NCI-H1048 (cell line): ENCODE results near the gene MRS2.

ENCODE experiments used
- DNase-seq: peaks from one replicate; lab custom pipeline; 2025; lab: John Stamatoyannopoulos, UW

The MRS2 gene

GRCh38 chr6:24430086-24430485 is 27.4 kb downstream of the MRS2 start:
- no peak for DNase-seq

DNA sequence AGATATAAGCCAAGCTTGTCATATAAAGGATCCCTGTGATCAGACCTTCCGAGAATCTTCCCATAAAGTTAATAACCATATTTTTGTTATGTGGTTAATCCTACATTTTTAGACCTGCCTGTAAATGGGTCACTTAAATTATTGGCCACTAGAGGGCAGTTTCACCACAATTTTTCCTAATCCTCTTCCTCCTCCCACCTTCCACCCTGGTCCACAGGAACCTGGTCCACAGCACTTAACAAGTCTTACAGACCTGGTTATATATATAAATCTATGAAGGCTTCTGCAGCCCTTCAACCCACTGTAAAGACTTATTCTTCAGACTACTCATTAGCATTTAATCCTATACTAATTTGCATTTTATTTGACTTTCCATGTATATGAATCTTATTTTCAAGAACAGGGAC is 28.3 kb downstream of the MRS2 start:
- peak; percentile 42 for DNase-seq

DNA sequence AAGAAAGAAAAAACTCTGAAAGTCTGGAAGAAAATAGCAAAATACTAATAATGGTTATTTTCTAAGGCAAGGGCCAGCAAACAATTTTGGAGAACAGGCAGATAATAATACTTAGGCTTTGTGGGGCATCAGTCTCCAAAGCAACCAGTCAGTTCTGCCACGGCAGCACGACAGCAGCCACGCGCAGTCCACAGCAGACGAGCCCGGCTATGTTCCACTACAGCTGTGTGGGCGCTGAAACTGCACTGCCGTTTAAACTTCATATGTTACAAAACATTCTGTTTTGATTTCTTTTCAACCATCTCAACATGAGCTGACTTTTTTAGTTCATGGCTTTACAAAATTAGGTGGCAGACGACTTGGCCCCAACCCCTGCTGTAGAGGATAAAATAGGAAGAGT is 29.9 kb downstream of the MRS2 start:
- DNase-seq: no peak

DNA sequence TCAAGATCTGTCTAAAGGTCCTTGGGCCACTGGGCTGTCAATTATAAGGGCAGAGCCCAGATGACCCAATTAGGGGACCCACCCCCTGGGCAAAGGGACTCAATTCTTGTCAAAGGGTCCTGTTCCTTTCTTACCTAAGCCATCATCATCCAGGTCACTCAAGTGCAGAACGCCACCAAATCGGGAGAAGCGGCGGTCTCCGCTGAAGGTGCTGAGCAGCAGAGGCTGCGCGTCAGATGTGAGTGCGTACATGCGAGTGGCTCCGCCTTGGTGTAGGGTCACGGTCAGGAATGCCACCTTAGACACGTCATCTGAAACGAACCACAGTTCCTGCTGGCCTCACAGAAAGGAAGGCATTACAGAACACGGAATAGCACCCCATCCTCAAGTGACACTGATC is 34.2 kb downstream of the MRS2 start:
- DNase-seq: no peak

DNA sequence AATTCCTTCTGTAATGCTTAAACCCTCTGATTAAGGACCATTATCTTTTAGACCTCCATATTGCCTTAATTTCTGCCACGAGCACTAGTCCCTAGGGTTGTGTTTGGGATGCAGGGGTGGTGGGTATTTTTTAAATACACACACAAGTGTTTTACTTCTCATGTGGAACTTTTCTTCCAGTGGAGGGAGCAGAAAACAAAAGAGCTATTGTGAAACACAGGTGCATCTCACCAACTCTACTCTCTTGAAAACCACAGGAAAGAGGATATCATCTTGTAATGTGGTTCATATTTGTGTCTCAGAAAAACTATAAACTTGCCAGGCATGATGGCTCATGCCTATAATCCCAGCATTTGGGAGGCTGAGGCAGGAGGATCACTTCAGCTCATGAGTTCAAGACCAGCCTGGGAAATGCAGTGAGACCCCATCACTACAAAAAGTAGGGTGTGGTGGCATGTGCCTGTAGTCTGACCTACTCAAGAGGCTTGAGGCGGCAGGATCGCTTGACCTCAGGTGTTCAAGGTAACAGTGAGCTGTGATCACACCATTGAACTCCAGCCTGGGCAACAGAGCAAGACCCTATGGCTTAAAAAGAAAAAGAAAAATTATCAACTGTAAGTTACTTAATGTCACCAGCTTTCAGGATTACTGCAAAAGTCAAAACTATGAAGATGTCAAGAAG is 37.3 kb downstream of the MRS2 start:
- DNase-seq: no peak

DNA sequence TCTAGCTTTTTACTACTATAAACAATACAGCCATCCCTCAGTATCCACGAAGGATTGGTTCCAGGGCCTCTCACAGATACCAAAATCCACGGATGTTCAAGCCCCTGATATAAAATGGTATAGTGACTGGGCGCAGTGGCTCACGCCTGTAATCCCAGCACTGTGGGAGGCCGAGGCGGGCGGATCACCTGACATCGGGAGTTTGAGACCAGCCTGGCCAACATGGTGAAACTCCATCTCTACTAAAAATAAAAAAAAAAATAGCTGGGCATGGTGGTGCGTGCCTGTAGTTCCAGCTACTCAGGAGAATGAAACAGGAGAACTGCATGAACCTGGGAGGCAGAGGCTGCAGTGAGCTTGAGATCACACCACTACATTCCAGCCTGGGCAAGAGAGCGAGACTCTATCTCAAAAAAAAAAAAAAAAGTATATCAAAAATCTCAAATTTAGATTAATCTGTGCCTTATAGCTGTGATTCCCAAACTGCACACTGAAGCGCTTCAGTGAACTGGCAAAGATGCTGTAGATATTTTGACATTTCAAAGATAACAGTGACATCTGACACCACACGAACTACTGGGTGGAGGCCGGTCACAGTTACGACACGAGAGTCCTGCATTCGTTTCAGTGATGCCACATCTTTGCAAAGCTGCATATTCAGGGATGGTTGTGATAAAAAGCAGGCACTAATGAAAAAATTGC is 38.3 kb downstream of the MRS2 start:
- no peak for DNase-seq

GRCh38 chr6:24441599-24441904 is 38.8 kb downstream of the MRS2 start:
- DNase-seq: no peak

DNA sequence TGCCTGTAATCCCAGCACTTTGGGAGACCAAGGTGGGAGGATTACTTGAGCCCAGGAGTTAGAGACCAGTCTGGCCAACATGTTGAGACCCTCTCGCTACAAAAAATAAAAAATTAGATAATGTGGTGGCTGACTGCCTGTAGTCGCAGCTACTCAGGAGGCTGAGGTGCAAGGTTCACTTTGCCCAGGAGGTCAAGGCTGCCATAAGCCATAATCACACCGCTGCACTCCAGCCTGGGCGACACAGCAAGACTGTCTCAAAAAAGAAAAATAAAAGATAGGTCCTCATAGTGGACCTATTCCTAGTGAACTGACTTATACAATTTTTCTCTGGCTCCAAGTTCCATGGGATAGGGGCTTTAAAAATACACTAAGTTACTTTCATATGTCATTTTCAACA is 41.9 kb downstream of the MRS2 start:
- no peak for DNase-seq

DNA sequence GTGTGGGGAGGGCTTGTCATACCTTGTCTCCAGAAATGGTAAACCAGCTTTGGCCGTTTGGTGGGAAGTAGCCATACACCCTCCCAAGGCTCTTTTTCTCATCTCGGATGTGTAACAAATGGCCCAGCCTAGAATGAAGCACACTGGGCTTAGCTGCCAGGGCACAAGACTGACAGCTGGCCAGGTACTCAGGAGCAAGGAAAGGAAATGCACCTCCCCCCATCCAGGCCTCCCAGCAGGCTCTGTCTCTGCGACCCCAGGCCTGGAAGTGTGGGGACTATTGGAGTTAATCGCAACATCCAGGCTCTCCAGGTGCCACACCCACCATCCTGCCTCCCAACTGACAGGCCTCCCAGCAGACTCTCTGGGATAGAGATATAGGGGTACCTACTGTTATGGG is 43.0 kb downstream of the MRS2 start:
- DNase-seq: no peak

DNA sequence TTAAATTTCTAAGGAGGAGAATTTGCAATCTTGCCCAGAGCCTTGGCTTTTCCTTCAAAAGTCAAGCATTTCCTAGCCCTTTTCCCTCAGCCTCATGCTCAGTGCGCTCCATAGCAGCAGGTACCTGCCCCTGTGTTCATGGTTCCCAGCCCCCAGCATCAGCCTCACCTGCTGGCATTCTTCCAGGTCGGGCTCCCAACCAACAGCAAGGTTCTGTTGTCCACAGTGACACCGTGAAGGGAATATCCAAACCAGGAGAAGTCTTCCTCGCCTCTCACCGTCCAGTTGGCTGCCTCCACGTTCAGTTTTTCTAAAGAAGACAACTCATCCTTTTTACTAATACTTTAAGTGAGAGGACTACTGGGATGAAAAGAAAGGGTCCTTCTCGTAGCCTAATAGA is 43.9 kb downstream of the MRS2 start:
- no peak for DNase-seq

- DNase-seq: no peak
Observed at GRCh38 chr6:24448396-24448795, 45.7 kb downstream of the MRS2 start.

DNA sequence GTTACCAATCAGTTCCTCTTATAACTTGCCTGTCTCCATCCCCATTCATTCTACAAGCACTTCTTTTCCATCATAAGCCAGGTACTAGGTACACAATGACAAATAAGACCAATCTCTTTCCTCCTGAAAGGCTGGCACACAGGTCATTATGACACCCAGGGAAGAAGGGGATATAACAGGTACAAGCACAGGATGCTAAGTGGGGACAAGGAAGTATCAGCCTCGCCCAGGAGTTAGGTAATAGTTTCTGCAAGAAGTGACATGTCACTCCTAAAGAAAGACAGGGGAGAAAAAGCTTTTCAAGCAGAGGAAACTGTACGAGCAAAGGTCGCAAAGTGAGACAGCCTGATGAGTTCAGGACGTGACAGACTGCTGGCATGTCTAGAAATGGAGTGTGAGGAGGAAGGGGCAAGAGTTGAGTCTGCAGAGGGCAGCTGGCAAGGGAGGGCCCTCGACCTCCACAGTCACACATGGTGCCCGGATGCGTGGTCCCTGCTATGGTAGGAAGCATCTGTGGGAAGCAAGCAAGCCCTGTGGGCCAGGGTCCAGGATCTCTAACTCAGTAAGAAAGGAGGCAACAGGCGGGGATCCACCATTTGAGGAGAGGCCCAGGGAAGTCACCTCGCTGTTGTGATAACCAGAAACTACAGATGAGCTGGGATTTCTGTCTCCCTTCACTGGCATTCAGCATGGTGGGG is 46.2 kb downstream of the MRS2 start:
- DNase-seq: no peak

DNA sequence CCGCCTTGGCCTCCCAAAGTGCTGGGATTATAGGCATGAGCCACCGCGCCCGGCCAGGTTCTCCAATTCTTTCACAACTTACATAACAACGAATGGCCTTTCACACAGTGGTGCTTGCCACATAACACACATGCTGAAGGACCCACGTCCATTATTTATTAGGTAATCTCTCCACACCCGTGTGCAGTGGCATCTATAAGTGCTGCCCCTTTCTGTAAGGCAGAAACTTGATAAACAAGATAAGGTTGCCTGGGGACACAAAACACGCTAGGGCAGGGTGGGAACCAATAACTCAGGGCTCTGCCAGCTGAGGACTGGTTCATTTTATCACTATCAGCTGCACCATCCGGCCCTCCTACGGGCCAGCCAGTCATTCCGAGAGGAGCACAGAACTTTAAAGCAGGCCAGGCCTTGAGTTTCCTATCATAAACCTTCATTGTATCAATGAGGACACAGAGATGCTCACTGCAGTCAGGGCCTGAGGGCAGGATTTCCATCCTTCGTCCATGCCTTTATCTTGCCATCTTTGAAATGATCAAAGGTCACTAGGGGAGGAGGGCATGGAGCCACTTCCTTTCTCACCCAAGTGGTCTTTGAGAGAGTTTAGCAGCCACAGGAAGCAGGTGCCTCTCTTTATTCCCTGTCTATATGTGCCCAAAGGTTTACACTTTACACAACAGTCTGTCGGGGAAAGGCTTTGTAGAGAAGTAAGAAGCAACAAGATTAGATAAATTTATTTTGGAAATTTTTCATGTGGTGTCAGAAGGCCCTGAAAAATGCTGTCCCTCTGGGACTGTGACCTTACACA is 49.0 kb downstream of the MRS2 start:
- DNase-seq: no peak

DNA sequence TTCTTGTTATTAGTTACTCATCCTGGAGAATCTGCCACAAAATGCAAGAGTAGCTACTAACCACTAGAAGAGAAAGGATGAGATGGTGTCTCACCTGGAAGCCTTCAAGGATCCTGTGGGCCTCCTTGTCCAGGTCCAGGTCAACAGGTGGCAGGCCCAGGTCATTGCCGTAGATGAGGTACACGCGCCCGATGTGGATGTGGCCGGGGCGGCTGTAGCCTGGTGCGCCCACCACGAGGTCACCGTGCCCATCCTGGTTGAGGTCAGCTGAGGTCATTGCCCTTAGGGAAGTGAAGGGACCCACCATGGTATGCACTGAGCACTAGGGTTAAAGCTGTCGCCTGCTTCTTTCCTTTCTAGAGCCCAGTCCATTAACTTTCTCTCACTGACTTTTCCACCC is 51.2 kb downstream of the MRS2 start:
- no peak for DNase-seq

- DNase-seq: no peak
Observed at GRCh38 chr6:24454452-24454851, 51.7 kb downstream of the MRS2 start.

DNA sequence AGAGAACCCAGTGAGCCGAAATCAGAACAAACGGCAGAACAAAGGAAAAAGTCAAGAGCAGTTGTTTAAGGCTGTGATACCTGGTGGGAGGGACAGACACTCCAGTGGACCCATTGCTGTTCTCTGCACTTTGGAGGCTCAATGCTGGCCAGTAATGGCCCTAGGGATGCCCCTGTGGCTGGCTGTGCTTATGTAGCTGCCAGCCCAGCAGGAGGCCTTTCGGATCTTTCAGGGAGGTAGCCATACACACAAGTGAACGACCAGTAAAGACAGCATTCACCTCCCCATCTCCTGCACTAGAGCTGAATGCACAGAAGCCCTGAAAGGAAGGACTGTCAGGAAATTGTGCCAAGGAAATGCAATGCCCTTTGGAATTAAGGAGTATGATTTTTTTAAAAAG is 52.3 kb downstream of the MRS2 start:
- DNase-seq: no peak

DNA sequence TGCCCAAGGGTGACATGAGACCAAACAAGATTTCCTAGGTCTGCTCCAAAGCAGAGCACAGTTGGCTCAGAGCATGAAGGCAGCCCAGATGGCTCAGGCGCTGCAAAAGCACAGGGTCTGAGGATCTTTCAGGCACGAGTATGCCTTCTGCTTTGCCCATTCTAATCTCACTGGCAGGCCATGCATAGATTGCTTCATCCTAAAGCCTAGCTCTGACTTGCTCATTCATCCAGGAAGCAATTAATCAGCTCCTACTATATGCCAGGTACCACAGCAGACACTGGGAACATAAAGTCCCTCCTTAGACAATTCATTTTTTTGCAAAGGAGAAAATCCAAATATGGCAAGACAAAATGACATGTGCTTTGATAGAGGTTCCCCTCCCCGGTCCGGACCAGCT is 55.4 kb downstream of the MRS2 start:
- DNase-seq: no peak

GRCh38 chr6:24458941-24459340 is 56.2 kb downstream of the MRS2 start:
- DNase-seq: no peak

DNA sequence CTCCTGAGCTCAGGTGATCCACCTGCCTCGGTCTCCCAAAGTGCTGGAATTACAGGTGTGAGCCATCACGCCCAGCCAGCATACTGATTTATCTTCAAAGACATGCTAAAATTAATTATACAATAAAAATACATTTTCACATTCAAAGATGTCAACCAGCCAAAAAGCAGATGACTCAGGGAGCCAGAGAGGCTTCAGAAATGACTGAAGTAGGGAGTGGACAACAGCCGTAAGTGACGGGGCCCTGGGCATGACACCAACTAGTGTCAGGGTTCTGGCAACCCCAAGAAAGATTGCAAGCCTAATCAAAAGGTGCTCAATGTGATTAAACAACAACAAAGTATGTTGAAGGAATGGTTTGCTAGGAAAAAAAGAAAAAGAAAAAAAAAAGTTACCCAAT is 58.2 kb downstream of the MRS2 start:
- DNase-seq: no peak

DNA sequence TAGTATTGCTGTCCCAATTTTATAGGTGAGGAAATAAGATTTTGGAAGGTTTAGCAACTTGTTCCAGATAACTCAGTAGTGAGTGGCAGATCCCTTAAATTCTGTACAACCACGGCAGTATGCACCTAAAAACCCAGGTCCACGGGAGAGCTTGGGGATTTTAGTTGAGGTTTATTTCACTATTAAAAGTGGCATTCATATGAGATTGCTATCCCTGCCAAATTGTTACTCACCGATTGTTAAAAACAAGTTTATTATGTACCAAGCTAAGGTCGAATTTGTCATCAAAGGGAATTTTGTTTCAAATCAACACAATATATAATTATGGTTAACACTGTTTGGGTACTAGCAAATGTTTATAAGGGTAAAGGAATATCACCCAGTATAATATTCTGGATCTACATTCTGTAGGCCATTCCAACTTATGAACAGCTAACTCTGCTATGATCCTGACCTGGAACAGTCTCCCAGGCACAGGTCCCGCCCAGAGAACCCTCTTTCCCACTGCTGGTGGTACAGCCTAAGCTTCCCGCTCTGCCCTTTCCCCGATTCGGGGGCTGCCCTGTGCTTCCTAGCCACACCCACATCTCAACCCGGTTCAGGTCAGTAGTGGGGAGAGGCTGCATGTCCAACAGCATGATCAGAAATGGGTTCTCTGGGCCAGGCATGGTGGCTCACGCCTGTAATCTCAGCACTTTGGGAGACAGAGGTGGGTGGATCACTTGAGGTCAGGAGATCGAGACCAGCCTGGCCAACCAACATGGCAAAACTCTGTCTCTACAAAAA is 61.7 kb downstream of the MRS2 start:
- DNase-seq: no peak

DNA sequence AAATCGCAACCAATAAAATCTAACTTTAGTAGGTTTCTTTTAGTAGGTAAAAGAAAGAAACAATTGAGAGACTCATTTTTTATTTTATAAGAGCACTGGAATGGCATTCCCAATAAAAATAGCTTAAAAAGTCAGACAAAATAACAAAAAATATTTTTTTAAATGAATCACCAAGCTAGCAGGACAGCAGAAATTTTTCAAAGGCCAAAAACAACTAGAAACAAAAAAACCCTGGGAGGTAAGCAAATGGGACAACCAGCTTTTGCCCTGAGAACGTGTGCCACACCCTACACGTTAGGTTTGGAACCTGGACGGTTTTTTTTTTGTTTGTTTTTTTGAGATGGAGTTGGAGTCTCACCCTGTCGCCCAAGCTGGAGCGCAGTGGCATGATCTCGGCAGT is 67.1 kb downstream of the MRS2 start:
- no peak for DNase-seq

DNA sequence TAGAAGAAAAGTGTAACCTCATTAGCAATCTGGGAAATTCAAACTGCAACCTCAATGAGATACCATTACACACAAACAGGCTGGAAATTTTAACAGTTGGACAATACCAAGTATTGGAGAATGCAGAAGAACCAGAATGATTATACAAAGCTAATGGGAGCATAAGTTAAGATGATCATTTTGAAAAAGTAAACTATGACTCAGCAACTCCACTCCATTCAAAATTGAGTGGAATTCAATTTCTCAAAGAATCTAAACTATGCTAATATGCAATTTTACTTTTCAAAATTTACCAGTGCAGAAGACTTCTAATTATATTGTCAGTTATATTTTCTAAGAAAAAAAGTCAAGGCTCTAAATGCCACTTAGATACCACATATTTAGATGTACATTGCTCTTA is 69.4 kb downstream of the MRS2 start:
- DNase-seq: no peak
